Small intestine (tissue), 7 donors: ENCODE data around the gene ABCC10. TPM values are rescaled to one million over a fixed set of nuclear protein-coding genes. Genes with fewer than 3 reads are reported as not detected.
"Not testable (repeated sequence)": the region's sequence is repeated elsewhere in the genome, so short reads cannot be mapped to it uniquely, and the experiment has no call there.

Source experiments
- DNase-seq, 2 donors: peaks; one replicate each; pipeline versions ENCODE4 v3.0.0 to v3.0.0-alpha.2; 2013
- FAIRE-seq: peaks from 2 replicates; lab custom pipeline; 2012; peaks lifted over from hg19 to GRCh38; lab: Jason Lieb, UNC
- H3K27ac ChIP-seq, 3 donors: one replicate each; pipeline ENCODE4 v1.5.1; 2013; ENCODE audit warnings: low read length in 2 of 3, mild to moderate bottlenecking in 2 of 3, control low read depth in 1 of 3, inconsistent platforms in 1 of 3, low read depth in 1 of 3, moderate library complexity in 1 of 3
- H3K27me3 ChIP-seq, 3 donors: one replicate each; pipeline ENCODE4 v1.6.1; 2013; ENCODE audit warnings: low read length in 3 of 3, inconsistent platforms in 1 of 3; ENCODE audit not compliant: control insufficient read depth in 3 of 3, insufficient read depth in 3 of 3
- H3K36me3 ChIP-seq, 3 donors: one replicate each; pipeline ENCODE4 v1.6.1; 2013; ENCODE audit warnings: low read length in 3 of 3, inconsistent platforms in 1 of 3, low read depth in 1 of 3, mild to moderate bottlenecking in 1 of 3, moderate library complexity in 1 of 3; ENCODE audit not compliant: control insufficient read depth in 3 of 3, insufficient read depth in 2 of 3
- H3K4me1 ChIP-seq, 3 donors: one replicate each; pipeline ENCODE4 v1.6.1; 2013; ENCODE audit warnings: low read length in 2 of 3, inconsistent platforms in 1 of 3, low read depth in 1 of 3, mild to moderate bottlenecking in 1 of 3, moderate library complexity in 1 of 3; ENCODE audit not compliant: control insufficient read depth in 3 of 3, insufficient read depth in 2 of 3
- H3K4me3 ChIP-seq, 3 donors: one replicate each; pipeline ENCODE4 v1.5.1; 2013; ENCODE audit warnings: low read length in 3 of 3, control low read depth in 1 of 3, inconsistent platforms in 1 of 3, low read depth in 1 of 3, mild to moderate bottlenecking in 1 of 3, moderate library complexity in 1 of 3
- H3K9me3 ChIP-seq, 2 donors: one replicate each; pipeline ENCODE4 v1.6.1; 2013; ENCODE audit warnings: low read depth in 1 of 2, low read length in 1 of 2; ENCODE audit not compliant: control insufficient read depth in 2 of 2, insufficient read depth in 1 of 2
- WGBS, 3 donors: extraction: QIAGEN DNeasy Blood & Tissue Kit; methylation state at CpG; one replicate each; pipeline ENCODE4 v1.1.7; 2013; 5-methylcytosine and 5-hydroxymethylcytosine counted together
- polyA plus RNA-seq, 4 donors: library from polyadenylated mRNA; stranded (reverse) in 3 of 4; unstranded in 1 of 4; fragments of 200-250 nt in 3 of 4; fragments of 120-200 nt in 1 of 4; gene quantifications; one replicate each; pipeline versions ENCODE4 v1.2.1 to v1.2.3, GENCODE V29; 2013
- donor health status: healthy with polysubstance abuse.
- donor health status: control.
- donor health status: control.
- donor health status: Bipolar disorder and iron deficiency.
- donor health status: healthy.

ABCC10 gene
- polyA plus RNA-seq, 4 donors = 15.7 to 31.1 (median 22.2) TPM

DNA sequence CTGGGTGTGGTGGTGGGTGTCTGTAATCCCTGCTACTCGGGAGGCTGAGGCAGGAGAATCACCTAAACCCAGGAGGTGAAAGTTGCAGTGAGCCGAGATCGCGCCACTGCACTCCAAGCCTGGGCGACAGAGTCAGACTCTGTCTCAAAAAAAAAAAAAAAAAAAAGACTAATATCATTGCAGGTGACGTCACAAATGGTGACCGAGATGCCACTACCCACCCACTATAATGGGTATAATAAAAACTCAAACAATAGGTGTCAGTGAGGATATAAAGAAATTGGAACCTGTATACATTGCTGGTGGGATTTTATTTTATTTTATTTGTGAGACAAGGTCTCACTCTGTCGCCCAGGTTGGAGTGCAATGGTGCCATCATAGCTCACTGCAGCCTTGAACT, 12.1 kb upstream of the ABCC10 start:
- not testable (repeated sequence) for H3K4me1 ChIP-seq, H3K27ac ChIP-seq, DNase-seq, H3K4me3 ChIP-seq, H3K36me3 ChIP-seq, FAIRE-seq, H3K27me3 ChIP-seq
- peaks cover 0 to 17% of the 10 kb centered on the region in 2 donors for H3K9me3 ChIP-seq
- WGBS, 3 donors = 87 to 91% (median 89%) methylated on average over 8 of the region's 8 CpGs

DNA sequence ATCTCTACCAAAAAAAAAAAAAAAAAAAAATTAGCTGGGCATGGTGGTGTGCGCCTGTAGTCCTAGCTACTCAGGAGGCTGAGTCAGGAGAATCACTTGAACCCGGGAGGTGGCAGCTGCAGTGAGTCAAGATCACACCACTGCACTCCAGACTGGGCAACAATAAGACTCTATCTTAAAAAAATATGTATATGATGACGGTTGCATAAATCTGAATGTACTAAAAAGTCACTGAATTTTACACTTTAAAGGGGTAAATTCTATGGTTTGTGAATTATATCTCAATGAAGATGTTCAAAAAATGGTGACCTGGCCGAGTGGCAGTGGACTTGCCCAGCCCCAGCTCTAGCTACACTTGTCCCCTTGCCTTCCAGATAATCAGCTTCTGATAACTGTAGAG, 10.4 kb upstream of the ABCC10 start:
- Histone ChIP-seq H3K9me3 (peaks cover 0 to 17% of the 10 kb centered on the region in 2 donors), H3K27me3 (no peaks in the 10 kb centered on the region), H3K36me3 (no peaks in the 10 kb centered on the region), H3K27ac (no peak overlapping the region), H3K4me1 (peaks cover 0 to 4% (median 0%) of the 10 kb centered on the region in 3 donors), H3K4me3 (no peak overlapping the region)
- no peak for FAIRE-seq
- whole genome bisulfite sequencing, 3 donors = 81 to 86% (median 82%) methylated on average over 4 of the region's 4 CpGs
- DNase-seq = no peak

DNA sequence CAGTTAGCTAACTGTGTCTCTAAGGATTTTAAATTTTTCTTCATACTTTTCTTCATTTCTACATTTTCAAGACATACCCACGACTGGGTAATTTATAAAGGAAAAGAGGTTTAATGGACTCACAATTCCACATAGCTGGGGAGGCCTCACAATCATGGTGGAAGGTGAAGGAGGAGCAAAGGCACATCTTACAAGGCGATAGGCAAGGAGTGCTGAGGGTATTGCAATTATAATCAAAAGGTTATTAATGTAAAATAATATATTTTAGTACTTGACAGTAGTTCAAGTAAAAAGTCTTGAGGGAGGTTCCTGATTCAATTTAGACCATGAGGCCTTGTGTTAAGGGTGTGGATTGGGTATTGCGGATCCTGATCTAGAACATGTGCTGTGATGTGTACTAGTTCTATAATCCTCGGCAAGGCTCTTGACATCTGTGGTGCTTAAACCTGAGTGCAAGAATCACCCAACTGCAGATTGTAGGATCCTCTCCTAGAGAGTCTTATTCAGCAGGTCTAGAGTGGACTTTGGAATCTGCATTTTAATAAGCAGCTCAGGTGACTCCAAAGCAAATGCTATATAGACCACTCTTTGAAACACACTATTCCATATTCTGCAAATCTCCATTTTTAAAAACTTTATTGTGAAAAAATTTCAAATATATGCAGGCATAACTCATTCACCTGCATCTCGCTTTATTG, 7.2 kb upstream of the ABCC10 start:
- Histone ChIP-seq H3K36me3 (no peaks in the 10 kb centered on the region), H3K27ac (no peak overlapping the region), H3K4me1 (peaks cover 0 to 10% (median 0%) of the 10 kb centered on the region in 3 donors), H3K9me3 (peaks cover 0 to 8% of the 10 kb centered on the region in 2 donors), H3K4me3 (no peak overlapping the region), H3K27me3 (no peaks in the 10 kb centered on the region)
- FAIRE-seq (no peak), DNase-seq (peak; percentile 49 to 56)
- 58 to 63% (median 59%) methylated on average over 5 of the region's 5 CpGs for WGBS, 3 donors

DNA sequence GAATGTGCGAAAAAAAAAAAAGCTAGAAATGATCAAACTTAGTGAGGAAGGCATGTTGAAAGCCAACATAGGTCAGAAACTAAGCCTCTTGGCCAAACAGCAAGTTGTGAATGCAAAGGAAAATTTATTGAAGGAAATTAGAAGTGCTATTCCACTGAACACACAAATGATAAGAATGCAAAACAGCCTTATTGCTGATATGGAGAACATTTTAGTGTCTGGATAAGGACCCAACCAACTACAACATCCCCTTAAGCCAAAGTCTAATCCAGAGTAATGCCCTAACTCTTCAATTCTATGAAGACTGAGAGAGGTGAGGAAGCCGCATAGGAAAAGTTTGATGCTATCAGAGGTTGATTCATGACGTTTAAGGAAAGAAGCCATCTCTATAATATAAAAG, 5.5 kb upstream of the ABCC10 start:
- peak overlapping the region; percentile 17 to 75 (median 44) for H3K27ac ChIP-seq
- FAIRE-seq (no peak), DNase-seq (peak; percentile 36 to 76)
- peaks cover 0 to 8% of the 10 kb centered on the region in 2 donors for H3K9me3 ChIP-seq
- H3K4me1 ChIP-seq = peaks cover 0 to 11% (median 0%) of the 10 kb centered on the region in 3 donors
- no peak overlapping the region for H3K4me3 ChIP-seq
- 17 to 58% (median 36%) methylated on average over 3 of the region's 3 CpGs for WGBS, 3 donors
- no peaks in the 10 kb centered on the region for H3K27me3 ChIP-seq
- H3K36me3 ChIP-seq = no peaks in the 10 kb centered on the region

DNA sequence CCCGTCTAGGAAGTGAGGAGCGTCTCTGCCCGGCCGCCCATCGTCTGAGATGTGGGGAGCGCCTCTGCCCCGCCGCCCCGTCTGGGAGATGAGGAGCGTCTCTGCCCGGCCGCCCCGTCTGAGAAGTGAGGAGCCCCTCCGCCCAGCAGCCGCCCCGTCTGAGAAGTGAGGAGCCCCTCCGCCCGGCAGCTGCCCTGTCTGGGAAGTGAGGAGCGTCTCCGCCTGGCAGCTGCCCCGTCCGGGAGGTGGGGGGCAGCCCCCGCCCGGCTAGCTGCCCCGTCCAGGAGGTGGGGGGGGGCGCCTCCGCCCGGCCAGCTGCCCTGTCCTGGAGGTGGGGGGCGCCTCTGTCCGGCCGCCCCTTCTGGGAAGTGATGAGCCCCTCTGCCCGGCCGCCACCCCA, 2.3 kb upstream of the ABCC10 start:
- FAIRE-seq, DNase-seq, H3K4me3 ChIP-seq, H3K27ac ChIP-seq, H3K9me3 ChIP-seq, H3K36me3 ChIP-seq, H3K27me3 ChIP-seq: not testable (repeated sequence)
- peaks cover 0 to 25% (median 5%) of the 10 kb centered on the region in 3 donors for H3K4me1 ChIP-seq
- WGBS, 3 donors = 96 to 97% (median 96%) methylated on average over 7 to 33 of the region's 33 CpGs

DNA sequence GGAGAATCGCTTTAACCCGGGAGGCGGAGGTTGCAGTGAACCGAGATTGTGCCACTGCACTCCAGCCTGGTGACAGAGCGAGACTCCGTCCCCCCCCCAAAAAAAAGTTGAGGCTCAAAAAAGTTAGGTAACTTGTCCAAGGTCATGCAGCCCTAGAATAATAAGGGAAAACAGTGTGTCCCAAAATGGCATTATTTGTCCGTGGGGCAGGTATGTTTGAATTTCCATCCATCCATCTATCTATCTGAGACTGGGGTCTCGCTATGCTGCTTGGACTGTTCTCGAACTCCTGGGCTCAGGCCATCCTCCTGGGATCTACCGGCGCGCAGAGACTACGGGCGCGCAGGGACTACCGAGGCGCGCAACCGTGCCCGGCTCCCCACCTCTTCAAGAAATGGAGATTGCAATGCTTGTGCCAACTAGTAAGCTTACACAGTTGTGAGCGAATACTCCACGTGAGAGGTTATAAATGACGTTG, 374 bp upstream of the ABCC10 start:
- DNase-seq (no peak), FAIRE-seq (no peak)
- peak overlapping the region; percentile 69 to 92 (median 89) for H3K4me3 ChIP-seq
- 39 to 57% (median 45%) methylated on average over 23 of the region's 23 CpGs for WGBS, 3 donors
- H3K36me3 ChIP-seq = peaks cover 0 to 17% (median under 1%) of the 10 kb centered on the region in 3 donors
- H3K4me1 ChIP-seq = peaks cover 0 to 21% (median 5%) of the 10 kb centered on the region in 3 donors
- peak overlapping the region; percentile 5 to 96 (median 95) for H3K27ac ChIP-seq
- no peaks in the 10 kb centered on the region for H3K27me3 ChIP-seq
- H3K9me3 ChIP-seq = peaks cover 0 to 4% of the 10 kb centered on the region in 2 donors

GRCh38 chr6:43428112-43428570, 800 bp downstream of the ABCC10 start:
- H3K4me1 ChIP-seq = peaks cover 0 to 15% (median 5%) of the 10 kb centered on the region in 3 donors
- FAIRE-seq (no peak), DNase-seq (no peak)
- H3K4me3 ChIP-seq = peak overlapping the region; percentile 69 to 92 (median 89)
- no peaks in the 10 kb centered on the region for H3K27me3 ChIP-seq
- H3K9me3 ChIP-seq = no peaks in the 10 kb centered on the region
- H3K36me3 ChIP-seq = peaks cover 0 to 28% (median 2%) of the 10 kb centered on the region in 3 donors
- H3K27ac ChIP-seq = peak overlapping the region; percentile 90 to 96 (median 95)
- 7 to 15% (median 12%) methylated on average over 12 of the region's 12 CpGs for WGBS, 3 donors

DNA sequence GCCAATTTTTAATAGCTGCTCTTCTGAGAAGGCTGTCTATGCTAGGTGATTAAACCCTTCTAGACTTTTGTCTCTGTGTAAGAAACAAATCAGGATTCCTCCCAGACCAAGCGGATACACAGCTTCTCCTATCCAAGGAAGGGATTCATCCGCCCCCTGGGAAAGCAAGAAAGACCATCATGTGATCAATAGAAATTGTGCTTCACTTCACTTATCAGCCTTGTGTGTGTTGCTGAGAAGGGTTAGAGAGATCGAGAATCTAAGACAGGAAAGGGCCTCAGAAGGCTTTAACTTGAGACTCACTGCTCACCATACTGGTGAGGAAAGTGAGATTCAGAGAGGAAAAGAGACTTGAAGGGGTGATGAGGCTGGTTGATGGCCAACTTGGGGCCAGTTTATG, 1.5 kb downstream of the ABCC10 start:
- no peak for FAIRE-seq
- Histone ChIP-seq H3K36me3 (peaks cover 0 to 34% (median 2%) of the 10 kb centered on the region in 3 donors), H3K4me1 (peaks cover 0 to 15% (median 5%) of the 10 kb centered on the region in 3 donors), H3K9me3 (no peaks in the 10 kb centered on the region), H3K4me3 (peak overlapping the region in 1 of 3 donors; percentile 89), H3K27ac (no peak overlapping the region), H3K27me3 (no peaks in the 10 kb centered on the region)
- DNase-seq = no peak
- WGBS, 3 donors = 87 to 94% (median 88%) methylated on average over 3 of the region's 3 CpGs
